ENCODE results near the gene PAQR3.

Gene PAQR3

GRCh38 chr4:78953769-78954666, 14.8 kb upstream of the PAQR3 start:
- Histone ChIP-seq H3K9me3 (replicated peaks in 1 of 11) (no peaks in the 10 kb centered on the region), H3K27ac (no peak overlapping the region), H3K4me2 (no peak overlapping the region), H3K4me3 (no peak overlapping the region), H3K27me3 (no peaks in the 10 kb centered on the region), H3K36me3 (no peaks in the 10 kb centered on the region), H4K20me1 (no peaks in the 10 kb centered on the region), H3K4me1 (no peaks in the 10 kb centered on the region), H3K9ac (no peak overlapping the region)
- no peak for TF ChIP-seq Cebpa-rat (IDR thresholded peaks at IDR 0.05)

- Histone ChIP-seq H3K9me3 (replicated peaks in 1 of 11) (no peaks in the 10 kb centered on the region), H4K20me1 (no peaks in the 10 kb centered on the region), H3K27ac (no peak overlapping the region), H3K4me3 (no peak overlapping the region), H3K4me1 (no peaks in the 10 kb centered on the region), H3K9ac (no peak overlapping the region), H3K27me3 (no peaks in the 10 kb centered on the region), H3K36me3 (no peaks in the 10 kb centered on the region), H3K4me2 (no peak overlapping the region)
- TF ChIP-seq Cebpa-rat (IDR thresholded peaks at IDR 0.05), result no peak
These were observed 14.0 kb upstream of the PAQR3 start for GRCh38 chr4:78953231-78953630.

- Histone ChIP-seq H3K9ac (no peak overlapping the region), H3K9me3 (replicated peaks in 1 of 11) (no peaks in the 10 kb centered on the region), H3K4me3 (no peak overlapping the region), H4K20me1 (no peaks in the 10 kb centered on the region), H3K27me3 (no peaks in the 10 kb centered on the region), H3K4me1 (no peaks in the 10 kb centered on the region), H3K36me3 (no peaks in the 10 kb centered on the region), H3K4me2 (no peak overlapping the region), H3K27ac (no peak overlapping the region)
- no peak for TF ChIP-seq Cebpa-rat (IDR thresholded peaks at IDR 0.05)
These were observed 12.7 kb upstream of the PAQR3 start for GRCh38 chr4:78951862-78952472.

- Histone ChIP-seq H3K9me3 (replicated peaks in 1 of 11) (peaks cover 0 to 8% (median 0%) of the 10 kb centered on the region in 11 experiments; a peak in 6 of 22 replicates), H3K36me3 (no peaks in the 10 kb centered on the region), H3K9ac (no peak overlapping the region), H3K27me3 (no peaks in the 10 kb centered on the region), H3K27ac (no peak overlapping the region), H3K4me2 (no peak overlapping the region), H4K20me1 (no peaks in the 10 kb centered on the region), H3K4me3 (no peak overlapping the region), H3K4me1 (no peaks in the 10 kb centered on the region)
- no peak for TF ChIP-seq Cebpa-rat (IDR thresholded peaks at IDR 0.05)
These were observed 10.5 kb upstream of the PAQR3 start for GRCh38 chr4:78949735-78950134.

- Histone ChIP-seq H3K27ac (no peak overlapping the region), H3K4me3 (no peak overlapping the region), H3K9me3 (replicated peaks in 1 of 11) (peaks cover 0 to 8% (median 0%) of the 10 kb centered on the region in 11 experiments; a peak in 6 of 22 replicates), H3K36me3 (no peaks in the 10 kb centered on the region), H3K4me2 (no peak overlapping the region), H3K27me3 (no peaks in the 10 kb centered on the region), H4K20me1 (no peaks in the 10 kb centered on the region), H3K4me1 (peaks cover 5 to 25% (median 8%) of the 10 kb centered on the region in 10 experiments; a peak in 13 of 20 replicates), H3K9ac (no peak overlapping the region)
- TF ChIP-seq Cebpa-rat (IDR thresholded peaks at IDR 0.05), result no peak
These were observed 6.5 kb upstream of the PAQR3 start for GRCh38 chr4:78945651-78946179.

GRCh38 chr4:78944381-78944780, 5.1 kb upstream of the PAQR3 start:
- H3K27me3 ChIP-seq, result no peaks in the 10 kb centered on the region
- peaks cover 14 to 33% (median 16%) of the 10 kb centered on the region in 10 experiments; a peak in 18 of 20 replicates for H3K4me1 ChIP-seq
- H3K4me2 ChIP-seq, result peak overlapping the region in 5 of 11 experiments; percentile 11 to 42 (median 25); a peak in 5 of 22 replicates
- no peak overlapping the region for H3K4me3 ChIP-seq
- H3K9ac ChIP-seq, result no peak overlapping the region
- H3K27ac ChIP-seq, result no peak overlapping the region
- H3K36me3 ChIP-seq, result no peaks in the 10 kb centered on the region
- peaks cover 0 to 8% (median 0%) of the 10 kb centered on the region in 11 experiments; a peak in 6 of 22 replicates for H3K9me3 ChIP-seq (replicated peaks in 1 of 11)
- no peaks in the 10 kb centered on the region for H4K20me1 ChIP-seq
- TF ChIP-seq Cebpa-rat (IDR thresholded peaks at IDR 0.05), result no peak

GRCh38 chr4:78940752-78941151, 1.5 kb upstream of the PAQR3 start:
- Histone ChIP-seq H3K27ac (no peak overlapping the region), H3K9ac (no peak overlapping the region), H3K36me3 (peaks cover 0 to 5% (median 0%) of the 10 kb centered on the region in 11 experiments; a peak in 2 of 22 replicates), H3K4me2 (no peak overlapping the region), H3K4me1 (peaks cover 27 to 49% (median 29%) of the 10 kb centered on the region in 10 experiments), H3K9me3 (replicated peaks in 1 of 11) (peaks cover 0 to 3% (median 0%) of the 10 kb centered on the region in 11 experiments; a peak in 1 of 22 replicates), H3K4me3 (no peak overlapping the region), H4K20me1 (peaks cover 0 to 12% (median 0%) of the 10 kb centered on the region in 11 experiments; a peak in 3 of 22 replicates), H3K27me3 (no peaks in the 10 kb centered on the region)
- TF ChIP-seq Cebpa-rat (IDR thresholded peaks at IDR 0.05), result no peak

- Histone ChIP-seq H3K27me3 (no peaks in the 10 kb centered on the region), H3K4me2 (peak overlapping the region; percentile 84 to 99 (median 94)), H3K4me3 (peak overlapping the region; percentile 67 to 99 (median 90)), H3K36me3 (peaks cover 0 to 16% (median 3%) of the 10 kb centered on the region in 11 experiments; a peak in 4 of 22 replicates), H3K27ac (peak overlapping the region in 8 of 11 experiments; percentile 71 to 83 (median 77); a peak in 14 of 22 replicates), H4K20me1 (peaks cover 0 to 17% (median 0%) of the 10 kb centered on the region in 11 experiments; a peak in 3 of 22 replicates), H3K4me1 (peaks cover 27 to 49% (median 29%) of the 10 kb centered on the region in 10 experiments), H3K9ac (peak overlapping the region; percentile 79 to 91 (median 86); a peak in 21 of 22 replicates), H3K9me3 (replicated peaks in 1 of 11) (no peaks in the 10 kb centered on the region)
- no peak for TF ChIP-seq Cebpa-rat (IDR thresholded peaks at IDR 0.05)
These were observed 400 bp upstream of the PAQR3 start for GRCh38 chr4:78939667-78940008.

- Histone ChIP-seq H3K4me3 (peak overlapping the region; percentile 67 to 99 (median 90)), H3K27ac (peak overlapping the region in 9 of 11 experiments; percentile 69 to 83 (median 77); a peak in 15 of 22 replicates), H3K36me3 (peaks cover 0 to 24% (median 4%) of the 10 kb centered on the region in 11 experiments; a peak in 6 of 22 replicates), H4K20me1 (peaks cover 0 to 17% (median 0%) of the 10 kb centered on the region in 11 experiments; a peak in 3 of 22 replicates), H3K4me1 (peaks cover 21 to 40% (median 22%) of the 10 kb centered on the region in 10 experiments), H3K9ac (peak overlapping the region; percentile 79 to 91 (median 86)), H3K27me3 (no peaks in the 10 kb centered on the region), H3K4me2 (peak overlapping the region; percentile 84 to 99 (median 94)), H3K9me3 (replicated peaks in 1 of 11) (no peaks in the 10 kb centered on the region)
- TF ChIP-seq Cebpa-rat (IDR thresholded peaks at IDR 0.05), result no peak
These were observed 767 bp downstream of the PAQR3 start for GRCh38 chr4:78938474-78938867.

Measured in BLaER1 treated with 17β-estradiol and CSF1 and Interleukin-3, amounts not matched to agents 10 nM and 100 nM (cell line).